GM18526 (cell line): ENCODE results near the gene DNAJC4.

ENCODE experiments used
- POLR2A ChIP-seq: IDR thresholded peaks from 3 replicates; pipeline ENCODE4 v1.6.1; 2011; ENCODE audit not compliant: insufficient read length; ENCODE audit errors: extremely low read depth

DNAJC4 gene

DNA sequence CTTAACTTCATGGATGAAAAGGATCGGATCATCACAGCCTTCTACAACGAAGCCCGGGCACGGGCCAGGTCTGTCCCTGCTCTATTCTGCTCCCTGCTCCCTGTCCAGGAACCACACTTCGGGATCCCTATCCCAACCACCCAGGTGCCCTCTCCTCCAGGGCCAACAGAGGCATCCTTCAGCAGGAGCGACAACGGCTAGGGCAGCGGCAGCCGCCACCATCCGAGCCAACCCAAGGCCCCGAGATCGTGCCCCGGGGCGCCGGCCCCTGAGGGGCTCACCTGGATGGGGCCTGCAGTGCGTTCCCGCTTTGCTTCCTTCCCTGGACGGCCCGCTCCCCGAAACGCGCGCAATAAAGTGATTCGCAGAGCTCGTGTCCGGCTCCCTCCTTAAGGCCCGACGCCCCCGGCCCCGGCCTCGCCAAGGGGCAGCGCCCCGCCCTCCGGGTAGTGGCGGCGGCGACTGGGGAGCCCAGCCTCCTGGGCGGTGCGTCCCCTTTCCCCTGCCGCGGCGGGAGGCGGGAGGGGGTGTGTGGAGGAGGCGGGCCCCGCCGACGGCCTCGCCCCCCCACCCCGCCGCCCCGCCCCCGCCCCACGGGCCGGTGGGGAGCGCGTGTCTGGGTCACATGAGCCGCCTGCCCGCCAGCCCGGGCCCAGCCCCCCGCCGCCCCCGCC lies 3.7 kb downstream of the DNAJC4 start, which contains the start of gene VEGFB:
VEGFB (plus strand) TSS at position 672 of the 674 bp plus-strand sequence. CDS start 250 bp downstream, outside the sequence.
- TF ChIP-seq POLR2A: no peak

DNA sequence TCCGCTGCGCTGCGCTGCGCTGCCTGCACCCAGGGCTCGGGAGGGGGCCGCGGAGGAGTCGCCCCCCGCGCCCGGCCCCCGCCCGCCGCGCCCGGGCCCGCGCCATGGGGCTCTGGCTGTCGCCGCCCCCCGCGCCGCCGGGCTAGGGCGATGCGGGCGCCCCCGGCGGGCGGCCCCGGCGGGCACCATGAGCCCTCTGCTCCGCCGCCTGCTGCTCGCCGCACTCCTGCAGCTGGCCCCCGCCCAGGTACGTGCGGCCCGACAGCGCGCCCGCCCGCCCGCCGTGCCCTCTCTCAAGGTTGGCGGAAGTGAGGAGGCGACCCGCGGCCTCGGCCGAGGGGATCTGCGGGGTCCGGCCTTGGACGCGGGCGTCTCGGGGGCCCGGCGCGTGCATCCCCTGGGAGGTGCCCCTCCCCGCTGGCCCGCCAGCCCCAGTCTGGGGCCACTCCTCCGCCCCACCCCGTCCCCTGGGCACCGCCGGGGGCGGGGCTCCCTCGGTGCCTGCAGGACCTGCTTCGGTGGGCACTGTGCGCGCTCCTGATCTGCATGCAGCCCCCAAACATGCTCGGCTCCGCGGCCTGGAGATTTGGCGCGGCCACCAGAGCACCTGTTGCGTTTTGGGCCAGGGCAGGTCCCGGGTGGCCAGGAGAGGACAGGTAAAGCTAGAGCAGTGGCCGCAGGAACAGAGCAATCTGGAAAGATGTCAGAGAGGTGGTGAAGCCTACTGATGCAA lies 4.5 kb downstream of the DNAJC4 start:
- TF ChIP-seq POLR2A: no peak

DNA sequence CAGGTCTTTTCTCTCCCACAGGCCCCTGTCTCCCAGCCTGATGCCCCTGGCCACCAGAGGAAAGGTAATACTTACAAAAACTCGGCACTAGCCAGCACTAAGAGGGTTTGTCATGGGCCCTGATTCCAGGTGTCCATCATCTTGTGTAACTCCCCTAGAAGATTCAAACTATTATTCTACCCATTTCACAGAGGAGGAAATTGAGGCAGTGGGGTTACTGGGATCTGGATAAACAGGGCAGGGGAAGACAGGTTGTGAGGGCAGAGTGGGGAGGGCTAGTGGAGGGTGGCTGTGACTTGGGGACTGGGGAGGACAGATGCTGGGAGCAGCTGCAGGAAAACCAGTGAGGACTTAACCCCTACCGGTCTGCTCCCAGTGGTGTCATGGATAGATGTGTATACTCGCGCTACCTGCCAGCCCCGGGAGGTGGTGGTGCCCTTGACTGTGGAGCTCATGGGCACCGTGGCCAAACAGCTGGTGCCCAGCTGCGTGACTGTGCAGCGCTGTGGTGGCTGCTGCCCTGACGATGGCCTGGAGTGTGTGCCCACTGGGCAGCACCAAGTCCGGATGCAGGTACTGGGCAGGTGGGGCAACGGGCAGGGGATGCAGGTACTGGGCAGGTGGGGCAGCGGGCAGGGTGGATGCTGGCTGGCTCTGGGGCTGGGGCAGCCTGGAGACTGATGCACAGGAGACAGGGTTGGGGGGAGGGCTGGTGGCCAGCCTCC lies 5.3 kb downstream of the DNAJC4 start:
- no peak for TF ChIP-seq POLR2A

DNA sequence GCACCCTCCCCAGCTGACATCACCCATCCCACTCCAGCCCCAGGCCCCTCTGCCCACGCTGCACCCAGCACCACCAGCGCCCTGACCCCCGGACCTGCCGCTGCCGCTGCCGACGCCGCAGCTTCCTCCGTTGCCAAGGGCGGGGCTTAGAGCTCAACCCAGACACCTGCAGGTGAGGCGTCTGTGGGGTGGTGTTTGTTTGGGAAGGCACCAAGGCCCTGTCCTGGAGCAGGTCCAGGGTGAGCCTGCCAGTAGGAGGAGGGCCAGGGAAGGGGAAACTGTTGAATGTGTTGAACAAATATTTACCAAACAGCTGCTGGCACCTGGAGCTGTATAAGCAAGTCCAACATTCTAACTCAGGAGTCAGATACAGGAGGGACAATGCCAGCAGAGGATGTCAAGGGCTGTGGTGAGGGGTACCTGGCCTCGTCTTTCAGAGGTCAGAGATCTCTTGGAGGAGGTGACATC lies 7.2 kb downstream of the DNAJC4 start:
- no peak for TF ChIP-seq POLR2A

DNA sequence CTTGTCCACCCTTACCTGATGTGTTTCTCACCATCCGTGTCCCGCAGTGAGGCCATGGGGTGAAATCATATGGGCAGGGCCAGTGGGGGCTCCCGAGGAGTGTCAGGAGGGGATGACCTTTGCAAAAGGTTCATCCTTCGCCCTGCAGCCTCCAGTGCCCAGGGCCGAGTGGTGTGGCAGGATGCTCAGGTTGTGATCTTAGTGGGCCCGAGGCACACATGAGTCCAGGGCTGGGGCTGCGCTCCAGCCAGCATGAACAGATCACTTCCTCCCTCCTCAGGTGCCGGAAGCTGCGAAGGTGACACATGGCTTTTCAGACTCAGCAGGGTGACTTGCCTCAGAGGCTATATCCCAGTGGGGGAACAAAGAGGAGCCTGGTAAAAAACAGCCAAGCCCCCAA lies 7.7 kb downstream of the DNAJC4 start:
- TF ChIP-seq POLR2A: no peak

DNA sequence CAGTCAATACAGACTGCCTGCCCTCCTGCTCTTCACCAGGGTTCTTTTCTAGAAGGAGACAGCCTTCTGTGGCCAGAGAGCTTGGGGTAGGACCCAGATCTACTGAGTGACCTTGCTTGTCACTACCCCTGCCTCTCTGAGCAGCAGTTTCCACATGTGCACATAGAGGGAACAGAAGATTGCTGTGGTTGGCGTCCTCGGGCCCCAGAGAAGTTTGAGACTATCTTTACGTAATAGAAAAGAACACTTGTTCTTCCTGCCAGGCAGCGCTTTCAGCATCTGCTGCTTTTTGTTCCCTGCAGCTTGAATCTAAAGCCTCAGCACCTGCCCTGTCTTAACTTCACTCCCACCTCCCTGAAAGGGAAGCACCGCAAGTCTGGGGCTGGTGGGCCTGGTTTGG lies 8.7 kb downstream of the DNAJC4 start:
- TF ChIP-seq POLR2A: no peak

DNA sequence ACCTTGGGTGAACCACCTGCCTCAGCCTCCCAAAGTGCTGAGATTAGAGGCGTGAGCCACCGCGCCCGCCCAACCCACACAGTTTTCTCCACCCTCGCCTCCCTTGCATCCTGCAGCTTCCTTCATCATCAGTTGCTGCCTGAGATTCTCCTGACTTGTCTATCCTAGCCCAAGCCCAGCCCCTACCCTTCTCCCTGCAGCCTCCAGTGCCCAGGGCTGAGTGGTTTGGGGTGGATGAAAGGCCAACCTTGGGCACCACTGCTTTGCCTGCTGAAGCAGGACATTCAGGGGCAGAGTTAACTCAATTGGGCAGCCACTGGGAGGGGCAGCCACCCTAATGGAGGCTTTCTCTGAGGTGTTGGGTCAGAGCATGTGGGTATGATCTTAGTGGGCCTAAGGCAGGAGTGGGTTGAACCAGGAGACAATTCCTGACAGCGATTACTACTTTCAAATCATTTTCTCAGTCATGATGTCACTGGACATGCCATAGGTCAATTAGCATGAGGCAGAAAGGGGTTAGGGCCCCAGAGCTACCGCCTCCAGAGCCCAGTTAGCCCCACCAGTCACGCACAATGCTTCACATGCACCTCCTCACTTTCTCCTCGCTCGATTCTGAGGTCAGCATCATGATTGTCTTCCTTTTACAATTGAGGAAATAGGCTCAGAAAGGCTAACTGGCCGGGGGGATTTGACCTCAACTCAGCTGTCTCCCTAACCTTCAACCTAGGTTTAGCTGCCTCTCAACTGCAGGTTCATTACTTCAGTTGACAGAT lies 9.5 kb downstream of the DNAJC4 start:
- no peak for TF ChIP-seq POLR2A

DNA sequence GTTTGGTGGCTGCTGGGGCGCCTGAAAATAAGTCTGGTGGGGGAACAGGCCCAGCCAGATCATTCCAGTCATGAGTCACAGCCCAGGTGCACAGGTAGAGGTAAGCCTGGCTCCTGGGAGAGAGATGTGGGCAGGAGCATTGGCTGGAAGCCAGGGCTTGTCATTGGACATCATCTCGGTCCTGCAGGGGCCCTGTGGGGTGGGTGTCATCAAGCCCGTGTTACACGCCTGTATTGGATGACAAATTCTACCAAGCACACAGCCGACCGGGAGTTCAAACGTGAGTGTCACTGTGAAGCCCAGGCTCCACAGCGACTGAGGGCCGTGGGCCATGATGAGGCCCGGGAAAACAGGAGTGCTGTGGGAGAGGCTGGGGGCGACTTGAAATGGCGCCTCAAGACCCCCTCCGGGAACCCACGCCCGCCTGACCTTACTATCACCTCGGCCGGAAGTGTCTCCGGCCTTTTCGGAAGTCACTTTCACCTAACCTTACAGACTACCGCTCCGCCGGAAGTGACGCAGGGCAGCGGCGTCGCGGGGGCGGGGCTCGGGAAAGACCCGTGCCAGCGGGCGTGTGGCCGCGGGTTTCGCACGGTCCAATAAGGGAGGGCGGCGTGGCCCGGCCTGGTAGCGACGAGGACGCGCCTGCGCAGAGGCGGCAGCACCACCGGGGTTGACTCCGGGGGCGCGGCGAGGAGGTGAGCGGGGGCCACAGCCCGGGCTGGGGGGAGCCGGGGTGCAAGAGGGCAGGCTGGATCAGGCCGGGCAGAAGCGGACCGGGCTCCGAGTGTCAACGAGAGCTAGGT lies 10.3 kb downstream of the DNAJC4 start, which contains the start of gene FKBP2:
FKBP2 (plus strand) TSS at position 661 of the 806 bp plus-strand sequence. CDS start 1,293 bp downstream, outside the sequence.
- TF ChIP-seq POLR2A: peak; percentile 83

DNA sequence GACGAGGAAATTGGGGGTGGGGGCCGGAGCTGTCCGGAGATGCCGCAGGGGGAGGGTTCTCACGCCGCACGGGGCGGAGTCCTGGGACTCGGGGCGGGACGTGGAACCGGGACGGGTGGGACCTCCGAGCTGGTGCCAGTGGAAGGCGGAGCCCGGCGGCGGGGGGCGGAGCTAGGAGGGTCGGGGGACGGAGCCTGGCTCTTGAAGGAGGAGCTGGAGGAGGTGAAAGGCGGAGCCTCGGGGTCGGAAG lies 10.8 kb downstream of the DNAJC4 start:
- TF ChIP-seq POLR2A: no peak

DNA sequence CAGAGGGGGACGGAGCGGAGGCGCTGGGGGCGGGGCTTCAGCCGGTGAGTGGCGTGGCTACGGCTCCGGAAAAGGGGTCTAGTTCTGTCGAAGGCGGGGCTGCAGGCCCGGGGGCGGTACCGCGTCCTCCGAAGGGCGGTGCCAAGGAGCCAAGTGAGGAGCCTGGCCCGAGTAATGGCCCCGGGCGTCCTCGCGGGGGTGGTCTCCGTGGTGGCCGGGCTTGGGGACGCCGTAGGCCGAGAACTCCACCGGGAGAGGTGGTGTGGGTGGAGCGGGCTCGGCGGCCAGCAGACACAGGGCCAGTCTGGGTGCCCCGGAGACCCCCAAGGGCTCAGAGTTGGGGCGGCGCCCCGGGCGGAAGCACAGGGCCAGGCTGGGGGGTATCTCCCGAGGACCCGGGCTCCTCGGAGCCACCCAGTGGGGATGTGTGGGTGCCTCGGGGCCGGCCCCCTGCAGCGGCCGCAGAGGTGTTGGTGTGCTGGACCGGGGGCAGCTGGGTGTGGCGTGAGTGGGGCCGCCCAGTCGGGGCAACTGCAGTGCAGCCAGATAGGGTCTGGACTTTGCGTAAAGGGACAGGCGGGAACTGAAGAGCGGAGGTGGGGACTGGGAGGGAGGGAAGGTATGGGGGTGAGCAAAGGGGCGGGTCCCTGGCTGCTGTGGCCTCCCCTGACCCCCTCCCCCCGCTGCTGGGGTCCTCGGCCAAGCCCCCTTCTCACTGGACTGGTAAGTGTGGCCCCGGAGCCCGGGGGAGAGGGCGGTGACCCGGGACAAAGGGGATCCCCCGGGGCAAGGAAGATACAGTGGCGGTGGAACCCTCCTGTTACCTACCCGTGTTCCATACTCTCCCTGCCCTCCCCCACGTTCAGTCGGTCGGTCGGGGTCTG lies 11.4 kb downstream of the DNAJC4 start:
- TF ChIP-seq POLR2A: peak; percentile 54

DNA sequence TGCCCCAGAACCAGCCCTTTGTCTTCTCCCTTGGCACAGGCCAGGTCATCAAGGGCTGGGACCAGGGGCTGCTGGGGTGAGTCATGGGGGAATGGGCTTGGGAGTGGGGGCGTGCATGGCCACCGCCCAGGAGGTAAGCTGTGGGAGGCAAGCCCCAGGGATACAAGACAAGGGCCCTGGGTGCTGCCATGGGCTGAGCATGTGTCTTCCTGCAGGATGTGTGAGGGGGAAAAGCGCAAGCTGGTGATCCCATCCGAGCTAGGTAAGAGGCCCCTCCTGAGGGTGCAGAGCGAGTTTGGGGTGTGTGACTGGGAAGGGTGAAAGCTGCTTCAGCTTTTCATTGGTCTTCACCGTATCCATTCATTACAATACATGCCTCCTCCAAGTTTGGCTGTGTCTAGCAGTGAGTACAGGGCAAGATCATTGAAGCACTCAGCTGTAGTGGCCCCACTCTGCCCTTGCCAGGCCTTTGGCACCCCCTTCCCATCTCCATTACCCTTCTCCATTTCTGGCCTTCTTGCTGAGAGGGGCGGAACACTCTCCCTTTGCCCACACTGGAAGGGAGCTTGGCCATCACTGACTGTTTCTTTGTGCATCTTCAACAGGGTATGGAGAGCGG lies 13.0 kb downstream of the DNAJC4 start:
- TF ChIP-seq POLR2A: peak; percentile 24

DNA sequence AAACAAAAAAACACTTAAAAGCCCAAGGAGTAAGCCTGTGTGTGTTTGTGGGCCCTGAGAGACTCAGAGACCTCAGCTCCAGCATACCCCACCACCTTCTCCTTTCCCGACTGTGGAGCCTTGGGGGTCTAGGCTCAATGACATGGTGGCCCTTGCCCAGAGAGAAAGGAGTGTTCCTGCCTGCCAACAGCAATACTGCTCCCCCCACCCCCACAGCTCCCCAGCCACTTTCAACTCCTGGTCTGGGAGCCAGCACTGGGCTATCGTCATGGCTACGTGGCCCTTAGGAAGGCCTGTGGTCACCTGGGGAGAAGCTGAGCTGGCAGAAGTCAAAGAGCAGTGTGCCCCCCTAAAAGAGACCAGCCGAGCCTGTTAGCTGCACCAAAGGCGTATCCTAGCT lies 13.8 kb downstream of the DNAJC4 start:
- TF ChIP-seq POLR2A: no peak

DNA sequence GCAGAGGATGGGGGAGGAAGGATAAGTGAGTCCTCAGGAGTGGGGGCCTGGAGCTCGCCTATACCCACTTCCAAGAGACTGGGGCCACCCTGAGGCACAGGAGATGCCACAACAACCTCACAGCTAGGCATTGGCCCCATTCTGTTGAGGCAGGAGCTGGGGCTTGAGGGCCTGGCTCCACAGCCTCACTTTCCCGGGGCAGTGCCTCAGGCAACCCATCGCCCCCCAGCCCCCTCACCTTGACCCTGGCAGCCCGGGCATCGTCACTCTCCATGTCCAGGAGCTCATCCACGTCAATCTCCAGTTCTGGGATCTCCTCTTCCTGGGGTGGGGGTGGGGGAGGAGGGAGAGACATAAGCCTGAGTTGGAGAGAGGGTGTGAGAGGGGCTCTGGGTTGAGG lies 14.6 kb downstream of the DNAJC4 start:
- TF ChIP-seq POLR2A: peak; percentile 19
